ENCODE results near the gene PPME1.

- TF ChIP-seq ZNF274 (IDR thresholded peaks at IDR 0.05; ENCODE audit: borderline replicate concordance, low read depth, low read length) (no peak), ZBTB49 (CRISPR knock-in tag; IDR thresholded peaks at IDR 0.05; ENCODE audit: borderline replicate concordance) (no peak), FOXA1 (IDR thresholded peaks at IDR 0.05; ENCODE audit: borderline replicate concordance) (no peak), USF2 (CRISPR knock-in tag; IDR thresholded peaks at IDR 0.05) (no peak), CTCF (IDR thresholded peaks at IDR 0.05 in 2 of 3, conservative IDR thresholded peaks at IDR 0.05 in 1 of 3; ENCODE audit: insufficient read depth in 2 of 3, low read depth in 1 of 3, low read length in 3 of 3) (no peak), ZNF778 (CRISPR knock-in tag; IDR thresholded peaks at IDR 0.05) (no peak), MAFK (IDR thresholded peaks at IDR 0.05; ENCODE audit: low read length) (no peak), DNMT1 (IDR thresholded peaks at IDR 0.05) (no peak), JUNB (CRISPR knock-in tag; conservative IDR thresholded peaks at IDR 0.05) (no peak), TSC22D4 (tag; IDR thresholded peaks at IDR 0.05) (no peak), ZNF121 (CRISPR knock-in tag; conservative IDR thresholded peaks at IDR 0.05) (no peak)
These were observed 87.0 kb downstream of the PPME1 start for GRCh38 chr11:74257959-74258553.
